Gastrocnemius medialis (tissue), 4 donors: Measurements from ENCODE around the gene GTPBP8. TPM values are rescaled to one million over a fixed set of nuclear protein-coding genes. Genes with fewer than 3 reads are reported as not detected.
A peak's percentile ranks its signal among the peaks of the same experiment; 100 is the strongest.

ENCODE experiments used
- ATAC-seq, 2 donors: fragments of 150-250 bp; one replicate each; pipeline ENCODE4 v1.9.1; 2016
- DNase-seq, 2 donors: peaks; one replicate each; pipeline ENCODE4 v3.0.0-alpha.2; 2019
- H3K27ac ChIP-seq, 4 donors: fragments of 200-600 bp; sonication (generic); 1 replicate in 1 of 4; 2 replicates in 3 of 4; pipeline ENCODE4 v1.5.1; 2016 to 2018; ENCODE audit warnings: mild to moderate bottlenecking in 2 of 4, moderate library complexity in 1 of 4
- H3K27me3 ChIP-seq, 3 donors: fragments of 200-600 bp; sonication (generic) in 2 of 3; 1 replicate in 1 of 3; 2 replicates in 2 of 3; pipeline versions ENCODE4 v1.5.1 to v1.6.0; 2016 to 2019; ENCODE audit warnings: mild to moderate bottlenecking in 1 of 3, moderate library complexity in 1 of 3
- H3K36me3 ChIP-seq, 2 donors: fragments of 200-600 bp; sonication (generic) in 1 of 2; one replicate each; pipeline ENCODE4 v1.5.1; 2017 to 2018
- H3K4me1 ChIP-seq, 2 donors: fragments of 200-600 bp; sonication (generic) in 1 of 2; one replicate each; pipeline ENCODE4 v1.5.1; 2016 to 2017; ENCODE audit warnings: mild to moderate bottlenecking in 2 of 2
- H3K4me3 ChIP-seq, 4 donors: fragments of 200-600 bp; sonication (generic) in 3 of 4; 1 replicate in 1 of 4; 2 replicates in 3 of 4; pipeline ENCODE4 v1.5.1; 2016 to 2019; ENCODE audit warnings: mild to moderate bottlenecking in 2 of 4
- H3K9me3 ChIP-seq, 3 donors: fragments of 200-600 bp; sonication (generic) in 2 of 3; 1 replicate in 1 of 3; 2 replicates in 2 of 3; pipeline ENCODE4 v1.5.1; 2016 to 2019
- CTCF ChIP-seq, 5 experiments: fragments of 450-650 bp in 3 of 5; fragments of 200-600 bp in 2 of 5; sonication (generic) in 2 of 5; IDR thresholded peaks in 4 of 5; conservative IDR thresholded peaks in 1 of 5; 1 replicate in 4 of 5; 2 replicates in 1 of 5; pipeline ENCODE4 v1.5.1; 2016 to 2019; ENCODE audit warnings: antibody characterized with exemption in 5 of 5, mild to moderate bottlenecking in 3 of 5, moderate library complexity in 3 of 5
- POLR2A ChIP-seq, 2 donors: fragments of 450-650 bp; IDR thresholded peaks; one replicate each; pipeline ENCODE4 v1.6.1; 2017; ENCODE audit warnings: antibody characterized with exemption in 2 of 2, mild to moderate bottlenecking in 2 of 2, moderate library complexity in 2 of 2
- in situ Hi-C, 4 donors: fragments of 200-750 bp; cut with MboI; loops; one replicate each; pipeline versions ENCODE4 v1.15.0 to v1.8.0; 2017; ENCODE audit warnings: low sequenced_read_pairs in 4 of 4
- intact Hi-C: fragments of 100-400 bp; cut with DNase I; formaldehyde crosslinking; loops from one replicate; pipeline ENCODE4 v1.15.1; 2023; ENCODE audit warnings: low total_unique reads
- total RNA-seq, 4 donors: library from RNA; depleted of rRNA; stranded (reverse); fragments of >200 nt; gene quantifications; one replicate each; pipeline versions ENCODE4 v1.1.0 to v1.2.3, GENCODE V29; 2016

GTPBP8 gene
- total RNA-seq, 4 donors from 2014 or later = 21.4 to 78.3 (median 40.7) TPM

- DNase-seq (no peak), ATAC-seq (no peak)
- Histone ChIP-seq H3K36me3 (peaks cover 2 to 85% of the 10 kb centered on the region in 2 donors), H3K4me3 (no peak overlapping the region), H3K9me3 (no peaks in the 10 kb centered on the region), H3K4me1 (no peaks in the 10 kb centered on the region), H3K27ac (no peak overlapping the region), H3K27me3 (no peaks in the 10 kb centered on the region)
- in situ Hi-C loops (loop anchor here in 1 of 4 donors (25.0 kb wide), 1 partner anchor 1054 kb away; the partner anchor contains the start of genes CCDC191 and QTRT2), intact Hi-C loops (no loop called here)
- TF ChIP-seq CTCF (IDR thresholded peaks at IDR 0.05 in 4 of 5, conservative IDR thresholded peaks at IDR 0.05 in 1 of 5) (no peak), POLR2A (IDR thresholded peaks at IDR 0.05) (no peak)
Measured at GRCh38 chr3:113008117-113008516, 17.3 kb downstream of the GTPBP8 start.

GRCh38 chr3:113013593-113013992, 22.8 kb downstream of the GTPBP8 start:
- no peak overlapping the region for H3K27ac ChIP-seq
- ATAC-seq = no peak
- H3K4me1 ChIP-seq = peaks cover 8% of the 10 kb centered on the region in 2 donors
- no peak overlapping the region for H3K4me3 ChIP-seq
- in situ Hi-C loops (loop anchor here in 1 of 4 donors (25.0 kb wide), 1 partner anchor 1049 kb away; the partner anchor contains the start of genes CCDC191 and QTRT2), intact Hi-C loops (loop anchor here (10.0 kb wide), 1 partner anchor 1041 kb away; the partner anchor contains the start of genes CCDC191 and QTRT2)
- peaks cover 0 to 47% of the 10 kb centered on the region in 2 donors for H3K36me3 ChIP-seq
- no peak for DNase-seq
- H3K9me3 ChIP-seq = no peaks in the 10 kb centered on the region
- TF ChIP-seq POLR2A (IDR thresholded peaks at IDR 0.05) (no peak), CTCF (IDR thresholded peaks at IDR 0.05 in 4 of 5, conservative IDR thresholded peaks at IDR 0.05 in 1 of 5) (no peak)
- no peaks in the 10 kb centered on the region for H3K27me3 ChIP-seq

DNA sequence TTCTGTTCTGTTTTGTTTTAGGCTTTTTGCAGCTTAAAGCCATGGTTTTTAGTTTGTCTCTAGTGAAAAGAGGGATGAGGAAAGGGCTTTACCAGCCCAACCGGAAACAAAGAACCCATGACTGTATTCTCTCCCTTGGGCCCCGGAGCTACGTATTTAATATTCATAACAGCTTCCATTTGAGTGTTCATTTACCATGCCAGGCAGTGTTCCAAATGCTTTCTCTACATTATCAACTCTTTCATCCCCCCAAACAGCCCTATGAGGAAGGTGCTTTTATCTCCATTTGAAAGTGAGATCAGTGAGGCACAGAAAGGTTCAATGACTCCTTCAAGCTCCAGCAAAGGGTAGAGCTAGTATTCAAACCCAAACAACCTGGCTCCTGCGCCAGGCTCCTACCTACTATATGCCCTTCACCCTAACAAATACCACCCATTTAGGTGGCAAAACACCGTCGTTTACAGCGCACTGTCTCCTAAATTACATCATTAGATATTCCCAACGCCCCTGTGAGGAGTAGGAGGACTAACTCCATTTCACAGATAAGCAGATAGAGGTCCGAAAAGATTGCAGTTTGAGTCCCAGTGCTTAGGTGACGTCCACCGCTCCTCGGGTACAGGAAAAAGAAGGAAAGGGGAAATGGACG, 27.9 kb downstream of the GTPBP8 start:
- no peak for TF ChIP-seq CTCF (IDR thresholded peaks at IDR 0.05 in 4 of 5, conservative IDR thresholded peaks at IDR 0.05 in 1 of 5)
- TF ChIP-seq POLR2A (IDR thresholded peaks at IDR 0.05) = no peak
- ATAC-seq (peak; percentile 10 to 26), DNase-seq (no peak)
- Histone ChIP-seq H3K4me1 (peaks cover 12 to 16% of the 10 kb centered on the region in 2 donors), H3K9me3 (no peaks in the 10 kb centered on the region), H3K27ac (peak overlapping the region; percentile 92 to 97 (median 94)), H3K4me3 (peak overlapping the region; percentile 80 to 94 (median 90)), H3K27me3 (no peaks in the 10 kb centered on the region), H3K36me3 (peaks cover 0 to 16% of the 10 kb centered on the region in 2 donors)
- in situ Hi-C loops = loop anchor here in 1 of 4 donors (25.0 kb wide), 1 partner anchor 1044 kb away; the partner anchor contains the start of genes CCDC191 and QTRT2
- intact Hi-C loops = loop anchor here (1.0 to 10.0 kb wide), 3 partner anchors 27 to 1036 kb away; partner anchors contain the start of genes CCDC191, QTRT2 and USF3

DNA sequence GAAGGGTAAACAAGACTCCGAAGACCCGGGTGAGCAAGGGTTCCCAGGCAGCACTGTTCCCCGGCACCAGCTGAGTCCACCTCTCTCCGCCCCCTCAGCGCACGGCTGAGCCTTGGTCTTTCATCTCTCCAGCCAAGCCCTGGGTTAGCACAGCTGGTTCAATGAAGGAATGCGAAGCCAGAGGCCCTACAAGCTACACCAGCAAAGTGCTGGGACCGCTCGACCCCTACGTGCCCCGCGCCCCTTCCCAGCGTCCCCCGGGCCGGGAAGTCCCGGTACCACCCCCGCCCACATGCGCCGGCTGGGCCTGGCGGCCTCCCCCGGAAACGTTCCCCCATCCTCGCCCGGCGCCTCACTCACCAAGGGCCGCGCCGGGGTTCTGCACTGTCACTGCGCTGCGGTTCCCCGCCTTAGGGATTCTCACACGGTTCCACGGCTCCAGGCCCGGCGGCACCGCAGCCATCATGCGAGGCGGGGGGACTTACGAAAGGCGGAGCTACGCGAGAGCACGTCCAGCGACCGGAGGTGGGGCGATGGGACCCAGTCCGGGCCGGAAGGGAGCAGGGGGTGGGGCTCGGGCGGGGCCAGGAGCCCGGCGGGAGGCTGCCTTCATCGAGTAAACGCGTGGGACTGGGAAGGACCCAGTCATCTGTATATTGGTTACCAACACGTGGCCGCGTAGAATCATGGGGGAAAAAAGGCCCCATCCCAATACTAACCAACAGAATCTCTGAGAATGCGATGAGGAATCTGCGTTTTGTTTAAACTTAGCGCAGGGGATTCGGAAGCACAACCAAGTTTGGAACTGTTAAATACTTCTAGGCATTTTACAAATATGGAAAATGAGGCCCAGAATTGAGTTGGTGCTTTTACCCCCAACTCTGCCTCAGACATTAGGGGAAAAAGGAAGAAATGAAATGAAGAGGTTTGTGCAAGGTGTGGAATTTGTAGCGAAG, 28.7 kb downstream of the GTPBP8 start:
- intact Hi-C loops (loop anchor here (1.0 to 10.0 kb wide), 3 partner anchors 28 to 1035 kb away; partner anchors contain the start of genes CCDC191, QTRT2 and USF3), in situ Hi-C loops (loop anchor here in 1 of 4 donors (25.0 kb wide), 1 partner anchor 1043 kb away; the partner anchor contains the start of genes CCDC191 and QTRT2)

More for the DNA sequence above, 28.7 kb downstream of the GTPBP8 start:
- TF ChIP-seq POLR2A (IDR thresholded peaks at IDR 0.05) (peak; percentile 51 to 65), CTCF (IDR thresholded peaks at IDR 0.05 in 4 of 5, conservative IDR thresholded peaks at IDR 0.05 in 1 of 5) (no peak)
- Histone ChIP-seq H3K4me3 (peak overlapping the region; percentile 80 to 94 (median 90)), H3K4me1 (peaks cover 12 to 16% of the 10 kb centered on the region in 2 donors), H3K27ac (peak overlapping the region; percentile 92 to 97 (median 94)), H3K9me3 (no peaks in the 10 kb centered on the region), H3K36me3 (peaks cover 0 to 16% of the 10 kb centered on the region in 2 donors), H3K27me3 (no peaks in the 10 kb centered on the region)
- ATAC-seq (peak; percentile 93 to 94), DNase-seq (peak; percentile 82 to 87)
